SK-N-SH treated with all-trans-retinoic acid at 6 μM for 48 hours (cell line): ENCODE measurements around the gene GALNT6.

Experiments
- ATAC-seq: fragments of 200-7000 bp; cut with Tn5 transposase; 3 replicates; pipeline ENCODE4 v1.9.1; 2020; ENCODE audit warnings: mild to moderate bottlenecking, moderate library complexity
- BACH2 ChIP-seq: fragments of 250-450 bp; sonication (Bioruptor Pico); IDR thresholded peaks from 2 replicates; pipeline ENCODE4 v1.9.0; 2021; ENCODE audit warnings: mild to moderate bottlenecking, borderline replicate concordance
- CREB5 ChIP-seq: fragments of 250-450 bp; sonication (Bioruptor Pico); IDR thresholded peaks from 2 replicates; pipeline ENCODE4 v1.5.1; 2020; ENCODE audit warnings: low read depth, mild to moderate bottlenecking, moderate library complexity
- CSDC2 ChIP-seq: fragments of 250-450 bp; sonication (Bioruptor Pico); IDR thresholded peaks from 2 replicates; pipeline ENCODE4 v1.5.0; 2020; ENCODE audit warnings: mild to moderate bottlenecking, moderate library complexity
- CSRNP3 ChIP-seq: fragments of 250-450 bp; sonication (Bioruptor Pico); IDR thresholded peaks from 2 replicates; pipeline ENCODE4 v1.5.1; 2021; ENCODE audit warnings: mild to moderate bottlenecking, moderate library complexity
- ESRRG ChIP-seq: fragments of 250-450 bp; sonication (Bioruptor Pico); IDR thresholded peaks from 2 replicates; pipeline ENCODE4 v1.6.1; 2021; ENCODE audit warnings: mild to moderate bottlenecking
- GLIS3 ChIP-seq: fragments of 250-450 bp; sonication (Bioruptor Pico); IDR thresholded peaks from 2 replicates; pipeline ENCODE4 v1.5.0; 2020; ENCODE audit warnings: mild to moderate bottlenecking, moderate library complexity
- ISL1 ChIP-seq: fragments of 250-450 bp; sonication (Bioruptor Pico); IDR thresholded peaks from 2 replicates; pipeline ENCODE4 v2.1.2; 2022; ENCODE audit warnings: mild to moderate bottlenecking, moderate library complexity
- OSR1 ChIP-seq: fragments of 250-450 bp; sonication (Bioruptor Pico); IDR thresholded peaks from 2 replicates; pipeline ENCODE4 v1.8.0; 2022; ENCODE audit warnings: moderate library complexity, mild to moderate bottlenecking, inconsistent platforms
- PATZ1 ChIP-seq: fragments of 250-450 bp; sonication (Bioruptor Pico); IDR thresholded peaks from 2 replicates; pipeline ENCODE4 v1.8.0; 2020; ENCODE audit warnings: mild to moderate bottlenecking, moderate library complexity, borderline replicate concordance
- POU6F1 ChIP-seq: fragments of 250-450 bp; sonication (Bioruptor Pico); IDR thresholded peaks from 2 replicates; pipeline ENCODE4 v1.8.0; 2021; ENCODE audit warnings: low read depth, mild to moderate bottlenecking, moderate library complexity, borderline replicate concordance
- PPARA ChIP-seq: fragments of 250-450 bp; sonication (Bioruptor Pico); IDR thresholded peaks from 2 replicates; pipeline ENCODE4 v1.5.0; 2020; ENCODE audit warnings: mild to moderate bottlenecking, borderline replicate concordance
- TOX ChIP-seq: fragments of 250-450 bp; sonication (Bioruptor Pico); IDR thresholded peaks from 2 replicates; pipeline ENCODE4 v1.8.0; 2021; ENCODE audit warnings: mild to moderate bottlenecking, moderate library complexity, borderline replicate concordance
- TSHZ2 ChIP-seq: fragments of 250-450 bp; sonication (Bioruptor Pico); IDR thresholded peaks from 2 replicates; pipeline ENCODE4 v1.5.0; 2020; ENCODE audit warnings: mild to moderate bottlenecking, moderate library complexity
- ZC3H10 ChIP-seq: fragments of 250-450 bp; sonication (Bioruptor Pico); IDR thresholded peaks from 2 replicates; pipeline ENCODE4 v1.5.1; 2021; ENCODE audit warnings: mild to moderate bottlenecking, moderate library complexity
- ZFP3 ChIP-seq: fragments of 250-450 bp; sonication (Bioruptor Pico); IDR thresholded peaks from 2 replicates; pipeline ENCODE4 v1.5.0; 2020; ENCODE audit warnings: mild to moderate bottlenecking, moderate library complexity
- ZFP30 ChIP-seq: fragments of 450-650 bp; formaldehyde crosslinking; IDR thresholded peaks from 2 replicates; pipeline ENCODE4 v1.5.0; 2022; ENCODE audit warnings: mild to moderate bottlenecking, moderate library complexity
- ZNF565 ChIP-seq: fragments of 450-650 bp; formaldehyde crosslinking; conservative IDR thresholded peaks from 2 replicates; pipeline ENCODE4 v1.5.0; 2020; ENCODE audit warnings: low read depth, mild to moderate bottlenecking, moderate library complexity
- ZNF8 ChIP-seq: fragments of 450-650 bp; formaldehyde crosslinking; IDR thresholded peaks from 2 replicates; pipeline ENCODE4 v1.5.0; 2020; ENCODE audit warnings: mild to moderate bottlenecking, moderate library complexity

GALNT6 gene

GRCh38 chr12:51390891-51391282 lies 319 bp downstream of the GALNT6 start:
- TF ChIP-seq TOX (CRISPR knock-in tag) (no peak), CREB5 (CRISPR knock-in tag) (no peak), CSRNP3 (CRISPR knock-in tag) (no peak)
- TF ChIP-seq, all 23 proteins: peak for 0
- ATAC-seq: peak; percentile 10

GRCh38 chr12:51390457-51390856 lies 749 bp downstream of the GALNT6 start:
- ATAC-seq: no peak
- TF ChIP-seq POU6F1 (no peak), ZFP3 (CRISPR knock-in tag) (no peak), ZC3H10 (CRISPR knock-in tag) (no peak), ESRRG (CRISPR knock-in tag) (no peak), PPARA (CRISPR knock-in tag) (no peak), ZNF8 (CRISPR knock-in tag) (no peak), ZFP30 (CRISPR knock-in tag) (no peak), OSR1 (no peak), CSDC2 (CRISPR knock-in tag) (no peak), CSRNP3 (CRISPR knock-in tag) (no peak), TSHZ2 (CRISPR knock-in tag) (no peak), PATZ1 (CRISPR knock-in tag) (no peak), BACH2 (CRISPR knock-in tag) (no peak)
- TF ChIP-seq, all 23 proteins: peak for 0

- peak; percentile 9; the same call in 1 of the 3 replicates for ATAC-seq
- TF ChIP-seq POU6F1 (no peak), PATZ1 (CRISPR knock-in tag) (no peak), GLIS3 (no peak), ZNF565 (CRISPR knock-in tag) (no peak), ESRRG (CRISPR knock-in tag) (no peak), ZNF8 (CRISPR knock-in tag) (no peak), ISL1 (CRISPR knock-in tag) (no peak), CSRNP3 (CRISPR knock-in tag) (no peak)
These were observed 1.8 kb downstream of the GALNT6 start for GRCh38 chr12:51389302-51389999.
